Endothelial cell of umbilical vein (primary cell): Measurements from ENCODE around the gene GNPAT.

Source experiments
- FOS ChIP-seq: IDR thresholded peaks from 2 replicates; pipeline ENCODE4 v1.6.1; 2011; ENCODE audit warnings: mild to moderate bottlenecking, low read length, moderate library complexity, borderline replicate concordance; ENCODE audit not compliant: insufficient read depth
- MYC ChIP-seq: IDR thresholded peaks from one replicate; pipeline ENCODE4 v1.6.1; 2011; ENCODE audit warnings: mild to moderate bottlenecking, low read depth, low read length
- POLR2A ChIP-seq: IDR thresholded peaks from 2 replicates; pipeline ENCODE4 v1.6.1; 2012; ENCODE audit warnings: low read depth, mild to moderate bottlenecking, control low read depth, low read length
- TF ChIP-seq, protein P1 (sequence below), 2 donors: IDR thresholded peaks; 1 replicate in 1 of 2; 2 replicates in 1 of 2; pipeline ENCODE4 v1.5.1; 2011; ENCODE audit warnings: low read length in 2 of 2, mild to moderate bottlenecking in 2 of 2, moderate library complexity in 2 of 2, control low read depth in 1 of 2, inconsistent platforms in 1 of 2, low read depth in 1 of 2; ENCODE audit not compliant: insufficient read depth in 1 of 2; ENCODE audit errors: extremely low read depth in 1 of 2
- TF ChIP-seq, protein P2 (sequence below): IDR thresholded peaks from 2 replicates; pipeline ENCODE4 v1.6.1; 2011; ENCODE audit not compliant: insufficient read depth, insufficient read length

DNA sequence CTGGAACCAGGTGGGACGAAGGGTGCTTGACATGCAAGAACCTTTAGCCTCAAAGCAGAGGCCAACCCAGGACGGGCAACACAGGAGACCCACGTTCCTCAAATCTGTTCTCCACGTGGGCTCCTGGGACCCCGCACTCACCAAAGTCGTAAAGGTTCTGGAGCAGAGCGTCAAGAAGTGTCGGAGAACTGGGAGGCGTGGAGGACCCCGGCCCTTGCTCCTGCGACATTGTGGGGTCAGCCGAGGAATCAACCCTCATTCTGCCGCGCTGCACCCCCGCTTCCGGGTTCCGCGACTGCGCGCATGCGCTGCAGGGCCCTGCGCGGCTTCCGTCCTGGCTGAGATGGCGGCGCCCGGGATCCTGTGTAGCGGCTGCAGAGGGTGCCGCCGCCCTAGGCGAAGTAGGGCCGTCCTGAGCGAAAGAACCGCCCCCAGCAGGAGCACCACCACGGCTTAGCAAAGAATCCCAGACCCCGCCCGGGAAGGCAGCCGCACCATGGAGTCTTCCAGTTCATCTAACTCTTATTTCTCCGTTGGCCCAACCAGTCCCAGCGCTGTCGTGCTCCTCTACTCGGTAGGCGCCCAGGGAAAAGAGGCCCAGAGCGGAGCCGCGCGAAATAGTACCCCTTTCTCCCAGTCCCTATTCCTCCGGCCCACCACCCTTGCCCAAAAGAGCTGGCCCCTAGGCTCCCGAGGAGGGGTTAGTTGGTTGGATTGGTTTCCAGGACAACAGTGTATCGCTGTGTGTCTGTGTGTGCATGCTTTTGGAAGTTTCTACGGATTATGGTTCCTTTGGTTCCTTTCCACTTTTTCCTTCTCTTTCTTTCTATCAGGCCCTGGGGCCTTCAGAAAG is at the start of gene GNPAT:
- TF ChIP-seq, protein P1, sequence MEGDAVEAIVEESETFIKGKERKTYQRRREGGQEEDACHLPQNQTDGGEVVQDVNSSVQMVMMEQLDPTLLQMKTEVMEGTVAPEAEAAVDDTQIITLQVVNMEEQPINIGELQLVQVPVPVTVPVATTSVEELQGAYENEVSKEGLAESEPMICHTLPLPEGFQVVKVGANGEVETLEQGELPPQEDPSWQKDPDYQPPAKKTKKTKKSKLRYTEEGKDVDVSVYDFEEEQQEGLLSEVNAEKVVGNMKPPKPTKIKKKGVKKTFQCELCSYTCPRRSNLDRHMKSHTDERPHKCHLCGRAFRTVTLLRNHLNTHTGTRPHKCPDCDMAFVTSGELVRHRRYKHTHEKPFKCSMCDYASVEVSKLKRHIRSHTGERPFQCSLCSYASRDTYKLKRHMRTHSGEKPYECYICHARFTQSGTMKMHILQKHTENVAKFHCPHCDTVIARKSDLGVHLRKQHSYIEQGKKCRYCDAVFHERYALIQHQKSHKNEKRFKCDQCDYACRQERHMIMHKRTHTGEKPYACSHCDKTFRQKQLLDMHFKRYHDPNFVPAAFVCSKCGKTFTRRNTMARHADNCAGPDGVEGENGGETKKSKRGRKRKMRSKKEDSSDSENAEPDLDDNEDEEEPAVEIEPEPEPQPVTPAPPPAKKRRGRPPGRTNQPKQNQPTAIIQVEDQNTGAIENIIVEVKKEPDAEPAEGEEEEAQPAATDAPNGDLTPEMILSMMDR (IDR thresholded peaks at IDR 0.05; ENCODE audit: extremely low read depth in 1 of 2, insufficient read depth in 1 of 2, low read depth in 1 of 2, low read length in 2 of 2), result no peak
- TF ChIP-seq, protein P2, sequence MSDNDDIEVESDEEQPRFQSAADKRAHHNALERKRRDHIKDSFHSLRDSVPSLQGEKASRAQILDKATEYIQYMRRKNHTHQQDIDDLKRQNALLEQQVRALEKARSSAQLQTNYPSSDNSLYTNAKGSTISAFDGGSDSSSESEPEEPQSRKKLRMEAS, result no peak
- no peak for TF ChIP-seq MYC
- peak; percentile 94 for TF ChIP-seq POLR2A
- TF ChIP-seq FOS, result no peak
